Measurements from ENCODE around the gene WDR3. TPM values are rescaled to one million over a fixed set of nuclear protein-coding genes. Genes with fewer than 3 reads are reported as not detected.

Gene WDR3
- total RNA-seq, 1 donor from 2014 or later: 29.7 TPM

DNA sequence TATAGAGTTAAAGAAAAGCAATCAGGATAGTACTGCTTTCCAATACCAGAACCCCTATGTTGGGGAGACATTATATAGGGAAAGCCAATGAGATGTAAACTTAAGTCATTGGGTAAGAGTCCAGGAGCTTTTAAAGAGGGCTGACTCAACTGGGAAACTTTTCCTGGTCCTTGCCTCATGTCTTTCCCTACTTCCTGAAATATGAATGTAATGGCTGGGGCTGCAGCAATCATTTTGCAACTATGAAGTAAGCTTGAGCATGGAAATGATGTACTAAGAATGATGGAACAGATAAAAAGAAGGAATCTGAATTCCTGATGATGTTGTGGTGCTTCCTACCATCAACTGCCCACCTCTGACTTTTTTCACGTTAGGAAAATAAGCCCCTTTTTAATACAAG is 55.7 kb downstream of the WDR3 start:
- Mint-ChIP-seq H3K27ac (no peak overlapping the region), H3K4me3 (no peak overlapping the region), H3K9me3 (peaks cover 4% of the 10 kb centered on the region), H3K36me3 (no peaks in the 10 kb centered on the region), H3K4me1 (no peaks in the 10 kb centered on the region), H3K27me3 (ENCODE audit: low read depth) (peaks cover 8% of the 10 kb centered on the region)
- TF ChIP-seq, protein P1, sequence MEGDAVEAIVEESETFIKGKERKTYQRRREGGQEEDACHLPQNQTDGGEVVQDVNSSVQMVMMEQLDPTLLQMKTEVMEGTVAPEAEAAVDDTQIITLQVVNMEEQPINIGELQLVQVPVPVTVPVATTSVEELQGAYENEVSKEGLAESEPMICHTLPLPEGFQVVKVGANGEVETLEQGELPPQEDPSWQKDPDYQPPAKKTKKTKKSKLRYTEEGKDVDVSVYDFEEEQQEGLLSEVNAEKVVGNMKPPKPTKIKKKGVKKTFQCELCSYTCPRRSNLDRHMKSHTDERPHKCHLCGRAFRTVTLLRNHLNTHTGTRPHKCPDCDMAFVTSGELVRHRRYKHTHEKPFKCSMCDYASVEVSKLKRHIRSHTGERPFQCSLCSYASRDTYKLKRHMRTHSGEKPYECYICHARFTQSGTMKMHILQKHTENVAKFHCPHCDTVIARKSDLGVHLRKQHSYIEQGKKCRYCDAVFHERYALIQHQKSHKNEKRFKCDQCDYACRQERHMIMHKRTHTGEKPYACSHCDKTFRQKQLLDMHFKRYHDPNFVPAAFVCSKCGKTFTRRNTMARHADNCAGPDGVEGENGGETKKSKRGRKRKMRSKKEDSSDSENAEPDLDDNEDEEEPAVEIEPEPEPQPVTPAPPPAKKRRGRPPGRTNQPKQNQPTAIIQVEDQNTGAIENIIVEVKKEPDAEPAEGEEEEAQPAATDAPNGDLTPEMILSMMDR (IDR thresholded peaks at IDR 0.05; ENCODE audit: unreplicated experiment): no peak
- DNase-seq (ENCODE audit: low spot score in 2 of 2, unreplicated experiment in 2 of 2): no peak

GRCh38 chr1:117985973-117986372 is 56.4 kb downstream of the WDR3 start:
- TF ChIP-seq, protein P1 (IDR thresholded peaks at IDR 0.05; ENCODE audit: unreplicated experiment): no peak
- H3K4me1 Mint-ChIP-seq: no peaks in the 10 kb centered on the region
- peaks cover 4% of the 10 kb centered on the region for H3K9me3 Mint-ChIP-seq
- H3K4me3 Mint-ChIP-seq: no peak overlapping the region
- no peak overlapping the region for H3K27ac Mint-ChIP-seq
- peaks cover 8% of the 10 kb centered on the region for H3K27me3 Mint-ChIP-seq (ENCODE audit: low read depth)
- no peaks in the 10 kb centered on the region for H3K36me3 Mint-ChIP-seq
- DNase-seq (ENCODE audit: low spot score in 2 of 2, unreplicated experiment in 2 of 2): no peak

DNA sequence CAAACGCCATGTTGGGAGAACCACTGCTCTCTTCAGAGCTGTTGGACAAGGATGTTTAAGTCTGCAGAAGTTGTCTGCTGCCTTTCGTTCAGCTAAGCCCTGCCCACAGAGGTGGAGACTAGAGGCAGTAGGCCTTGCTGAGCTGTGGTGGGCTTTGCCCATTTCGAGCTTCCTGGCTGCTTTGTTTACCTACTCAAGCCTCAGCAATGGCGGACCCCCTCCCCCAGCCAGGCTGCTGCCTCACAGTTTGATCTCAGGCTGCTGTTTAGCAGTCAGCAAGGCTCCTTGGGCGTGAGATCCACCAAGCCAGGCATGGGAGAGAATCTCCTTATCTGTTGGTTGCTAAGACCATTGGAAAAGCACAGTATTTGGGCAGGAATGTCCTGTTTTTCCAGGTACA is 74.8 kb downstream of the WDR3 start:
- no peaks in the 10 kb centered on the region for H3K27me3 Mint-ChIP-seq (ENCODE audit: low read depth)
- no peak for DNase-seq (ENCODE audit: low spot score in 2 of 2, unreplicated experiment in 2 of 2)
- no peak overlapping the region for H3K4me3 Mint-ChIP-seq
- H3K27ac Mint-ChIP-seq: no peak overlapping the region
- H3K4me1 Mint-ChIP-seq: no peaks in the 10 kb centered on the region
- H3K9me3 Mint-ChIP-seq: peaks cover 29% of the 10 kb centered on the region
- TF ChIP-seq, protein P1 (IDR thresholded peaks at IDR 0.05; ENCODE audit: unreplicated experiment): no peak
- no peaks in the 10 kb centered on the region for H3K36me3 Mint-ChIP-seq

GRCh38 chr1:118007391-118007790 is 77.9 kb downstream of the WDR3 start:
- no peak overlapping the region for H3K4me3 Mint-ChIP-seq
- no peaks in the 10 kb centered on the region for H3K4me1 Mint-ChIP-seq
- TF ChIP-seq, protein P1 (IDR thresholded peaks at IDR 0.05; ENCODE audit: unreplicated experiment): no peak
- H3K27me3 Mint-ChIP-seq (ENCODE audit: low read depth): no peaks in the 10 kb centered on the region
- no peak for DNase-seq (ENCODE audit: low spot score in 2 of 2, unreplicated experiment in 2 of 2)
- no peak overlapping the region for H3K27ac Mint-ChIP-seq
- peaks cover 17% of the 10 kb centered on the region for H3K9me3 Mint-ChIP-seq
- H3K36me3 Mint-ChIP-seq: no peaks in the 10 kb centered on the region

DNA sequence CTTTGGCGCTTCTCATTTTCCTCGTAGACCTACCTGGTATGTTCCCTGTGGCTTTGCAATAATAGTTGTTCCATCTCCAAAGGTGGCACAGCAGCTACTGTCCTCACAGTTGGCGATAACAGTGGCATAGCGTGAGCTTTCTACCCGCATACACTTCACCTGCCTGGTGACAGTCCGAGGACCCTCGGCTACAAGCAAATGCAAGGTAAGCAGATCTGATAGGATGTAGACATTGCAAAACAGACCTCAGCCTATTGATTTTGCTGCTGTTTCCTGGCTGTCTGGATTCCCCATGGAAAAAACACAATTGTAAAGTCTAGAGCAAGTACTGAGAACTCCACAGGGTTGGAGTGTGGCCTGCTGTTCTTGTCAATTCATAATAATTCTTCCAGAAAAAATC is 78.5 kb downstream of the WDR3 start:
- peaks cover 2% of the 10 kb centered on the region for H3K4me1 Mint-ChIP-seq
- TF ChIP-seq, protein P1 (IDR thresholded peaks at IDR 0.05; ENCODE audit: unreplicated experiment): no peak
- no peaks in the 10 kb centered on the region for H3K27me3 Mint-ChIP-seq (ENCODE audit: low read depth)
- no peak overlapping the region for H3K27ac Mint-ChIP-seq
- H3K9me3 Mint-ChIP-seq: peaks cover 13% of the 10 kb centered on the region
- no peak overlapping the region for H3K4me3 Mint-ChIP-seq
- no peaks in the 10 kb centered on the region for H3K36me3 Mint-ChIP-seq
- DNase-seq (ENCODE audit: low spot score in 2 of 2, unreplicated experiment in 2 of 2): no peak

- Mint-ChIP-seq H3K9me3 (peaks cover 4% of the 10 kb centered on the region), H3K36me3 (no peaks in the 10 kb centered on the region), H3K4me3 (no peak overlapping the region), H3K4me1 (peaks cover 3% of the 10 kb centered on the region), H3K27ac (no peak overlapping the region), H3K27me3 (ENCODE audit: low read depth) (no peaks in the 10 kb centered on the region)
- TF ChIP-seq, protein P1 (IDR thresholded peaks at IDR 0.05; ENCODE audit: unreplicated experiment): no peak
- DNase-seq (ENCODE audit: low spot score in 2 of 2, unreplicated experiment in 2 of 2): no peak
Measured at GRCh38 chr1:118012515-118013124, 83.1 kb downstream of the WDR3 start.

Data from mesothelial cell of epicardium (in vitro differentiated cells).